ENCODE results near the gene POLL. TPM values are rescaled to one million over a fixed set of nuclear protein-coding genes. Genes with fewer than 3 reads are reported as not detected.
A peak's percentile ranks its signal among the peaks of the same experiment; 100 is the strongest.

Gene POLL
- total and polyA plus RNA-seq, 11 donors: 12.3 to 21.6 (median 17.7) TPM

GRCh38 chr10:101617102-101617823 is 29.2 kb upstream of the POLL start:
- DNase-seq: no peak
- ATAC-seq: no peak
- Histone ChIP-seq H3K27ac (no peak overlapping the region), H3K9me3 (no peaks in the 10 kb centered on the region), H3K4me3 (no peak overlapping the region), H3K36me3 (peaks cover 0 to 69% (median 28%) of the 10 kb centered on the region in 9 donors), H3K4me1 (peaks cover 0 to 11% (median 0%) of the 10 kb centered on the region in 12 donors), H3K27me3 (no peaks in the 10 kb centered on the region)
- 85 to 89% (median 87%) methylated on average over 8 of the region's 8 CpGs for WGBS, 4 donors
- intact Hi-C loops (cut with DNase I): no loop called here
- TF ChIP-seq POLR2A (IDR thresholded peaks at IDR 0.05) (no peak), CTCF (IDR thresholded peaks at IDR 0.05) (no peak)

- DNase-seq: no peak
- Histone ChIP-seq H3K4me3 (no peak overlapping the region), H3K4me1 (peaks cover 0 to 11% (median 0%) of the 10 kb centered on the region in 12 donors), H3K27ac (no peak overlapping the region), H3K9me3 (no peaks in the 10 kb centered on the region), H3K36me3 (peaks cover 0 to 68% (median 27%) of the 10 kb centered on the region in 9 donors), H3K27me3 (no peaks in the 10 kb centered on the region)
- 60 to 67% (median 63%) methylated on average over 8 to 9 of the region's 9 CpGs for WGBS, 4 donors
- peak in 3 of 4 donors; percentile 34 to 47 (median 38) for ATAC-seq
- TF ChIP-seq POLR2A (IDR thresholded peaks at IDR 0.05) (no peak), CTCF (IDR thresholded peaks at IDR 0.05) (no peak)
- intact Hi-C loops (cut with DNase I): no loop called here
Observed at GRCh38 chr10:101616415-101617101, 28.5 kb upstream of the POLL start.

DNA sequence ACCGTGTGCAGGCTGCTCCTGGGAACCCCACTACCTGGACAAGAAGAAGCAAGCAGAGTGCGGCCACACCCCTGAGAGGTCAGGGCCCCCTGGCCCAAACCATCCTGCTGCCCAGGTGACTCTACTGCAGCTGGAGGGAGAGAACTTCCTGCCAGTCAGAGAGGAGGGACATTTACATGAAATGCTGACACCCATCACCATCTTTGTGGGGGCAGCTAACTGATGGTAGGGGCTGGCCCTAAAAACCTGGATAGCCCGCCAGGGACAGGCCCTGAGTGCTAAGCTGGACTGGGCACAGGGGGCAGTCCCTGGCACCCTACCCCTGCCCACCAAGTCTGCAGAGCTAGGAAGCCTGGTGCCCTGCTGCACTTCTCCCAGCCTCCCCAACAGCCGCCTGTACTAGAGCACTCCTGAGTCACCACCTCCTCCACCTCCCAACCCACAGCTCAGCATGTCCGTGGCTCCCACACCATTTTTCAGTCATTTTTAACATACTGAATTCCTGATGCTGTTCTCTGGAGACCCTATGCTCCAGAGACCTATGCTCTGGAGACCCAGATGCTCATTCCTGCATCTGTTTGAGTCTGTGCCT is 27.6 kb upstream of the POLL start:
- intact Hi-C loops (cut with DNase I): no loop called here
- no peak overlapping the region for H3K27ac ChIP-seq
- no peak for DNase-seq
- H3K27me3 ChIP-seq: no peaks in the 10 kb centered on the region
- H3K9me3 ChIP-seq: no peaks in the 10 kb centered on the region
- H3K4me1 ChIP-seq: peaks cover 0 to 11% (median 0%) of the 10 kb centered on the region in 12 donors
- no peak overlapping the region for H3K4me3 ChIP-seq
- no peak for TF ChIP-seq POLR2A (IDR thresholded peaks at IDR 0.05)
- TF ChIP-seq CTCF (IDR thresholded peaks at IDR 0.05): no peak
- peaks cover 0 to 68% (median 30%) of the 10 kb centered on the region in 9 donors for H3K36me3 ChIP-seq
- no peak for ATAC-seq
- 90 to 93% (median 92%) methylated on average over 5 of the region's 5 CpGs for WGBS, 4 donors

Data from heart left ventricle (tissue), 16 donors.